ENCODE results near the gene CLDN22. TPM values are rescaled to one million over a fixed set of nuclear protein-coding genes. Genes with fewer than 3 reads are reported as not detected.

Gene CLDN22
- total and polyA plus RNA-seq, 10 of the 15 experiments (the other 5 are each of a cell fraction or from before 2014, with no cell fraction given), result not detected

GRCh38 chr4:183300655-183301054 is 19.4 kb downstream of the CLDN22 start (continued):
- no peak for TF ChIP-seq IRF5 (IDR thresholded peaks at IDR 0.05; ENCODE audit: borderline replicate concordance)
- no peak for TF ChIP-seq SIN3A (IDR thresholded peaks at IDR 0.05; ENCODE audit: low read depth, low read length)
- TF ChIP-seq TBL1XR1 (IDR thresholded peaks at IDR 0.05; ENCODE audit: low read depth, low read length), result no peak
- TF ChIP-seq ZNF207 (IDR thresholded peaks at IDR 0.05; ENCODE audit: borderline replicate concordance), result no peak
- TF ChIP-seq USF1 (IDR thresholded peaks at IDR 0.05; ENCODE audit: borderline replicate concordance, extremely low read length, insufficient read depth, low read depth, low read length), result no peak
- TF ChIP-seq TCF7 (IDR thresholded peaks at IDR 0.05; ENCODE audit: borderline replicate concordance), result no peak
- TF ChIP-seq NFIC (IDR thresholded peaks at IDR 0.05; ENCODE audit: low read depth, low read length), result no peak
- no peak for TF ChIP-seq NFYA (IDR thresholded peaks at IDR 0.05; ENCODE audit: borderline replicate concordance, low read depth, low read length)
- no peak for TF ChIP-seq BRCA1 (IDR thresholded peaks at IDR 0.05; ENCODE audit: low read depth, low read length)
- TF ChIP-seq NR2C2 (IDR thresholded peaks at IDR 0.05; ENCODE audit: borderline replicate concordance, control insufficient read depth, insufficient read length, low read depth), result no peak

- ChIA-PET RAD21 (ENCODE audit: unreplicated experiment) (no interaction called here), SMC1A (ENCODE audit: uncharacterized antibody, unreplicated experiment) (interaction anchor here (1.2 kb wide), 1 partner anchor 13 kb away, joined by 3 read pairs; no protein-coding TSS in a partner anchor), POLR2A (no interaction called here), CTCF (interaction anchor here (0.6 kb wide), 1 partner anchor 96 kb away, joined by 3 read pairs; no protein-coding TSS in a partner anchor)
- no peak for TF ChIP-seq IKZF2 (IDR thresholded peaks at IDR 0.05)
- TF ChIP-seq POLR2AphosphoS2 (IDR thresholded peaks at IDR 0.05; ENCODE audit: low read depth, low read length), result no peak
- no peak for TF ChIP-seq IRF4 (IDR thresholded peaks at IDR 0.05; ENCODE audit: low read depth, low read length)
- TF ChIP-seq SMARCA5 (IDR thresholded peaks at IDR 0.05), result no peak
- no peak for TF ChIP-seq HDGF (IDR thresholded peaks at IDR 0.05)
- no peak for DNase-seq (ENCODE audit: low read depth, low spot score)
- no peaks in the 10 kb centered on the region for H3K36me3 ChIP-seq (ENCODE audit: control insufficient read depth in 2 of 2, insufficient read depth in 2 of 2, low read length in 1 of 2)
- H3K4me1 ChIP-seq (ENCODE audit: control insufficient read depth, insufficient read depth, low read length), result no peaks in the 10 kb centered on the region
- H3K79me2 ChIP-seq (ENCODE audit: control insufficient read depth, insufficient read depth, low read length), result no peaks in the 10 kb centered on the region
- no peak for FAIRE-seq
- H3K4me2 ChIP-seq (ENCODE audit: control insufficient read depth, insufficient read depth), result no peak overlapping the region
- no TSS peak for BruUV-seq (replicated peaks)
- H3K27me3 ChIP-seq (replicated peaks in 1 of 2; ENCODE audit: control insufficient read depth in 2 of 2, insufficient read depth in 2 of 2, low read length in 1 of 2), result no peaks in the 10 kb centered on the region
- no peak overlapping the region for H3K9ac ChIP-seq (ENCODE audit: control insufficient read depth, insufficient read depth, low read length)
- H2AFZ ChIP-seq (ENCODE audit: control insufficient read depth, low read depth, low read length), result no peak overlapping the region
- WGBS (ENCODE audit: insufficient coverage, insufficient replicate concordance, low lambda C conversion rate, missing lambda C conversion rate), result 53% methylated on average over 6 of the region's 6 CpGs
- no peak overlapping the region for H3K4me3 ChIP-seq
- H3K27ac ChIP-seq (ENCODE audit: control insufficient read depth, insufficient read depth), result no peak overlapping the region
- no peak for ATAC-seq
- no peaks in the 10 kb centered on the region for H4K20me1 ChIP-seq (ENCODE audit: control insufficient read depth, insufficient read depth)
- H3K9me3 ChIP-seq (replicated peaks; ENCODE audit: control insufficient read depth, insufficient read depth, low read length), result no peaks in the 10 kb centered on the region
- intact Hi-C loops (cut with micrococcal nuclease; ENCODE audit: unreplicated experiment) (no loop called here), in situ Hi-C loops (cut with MboI) (no loop called here)
These were observed 20.0 kb downstream of the CLDN22 start for GRCh38 chr4:183300070-183300469.

Data from GM12878 (cell line).